Stimulated activated CD4-positive, alpha-beta T cell treated with anti-CD3 and anti-CD28 coated beads, Interleukin-4, amount 100 ng/mL, for 24 hours (primary cell): Measurements from ENCODE around the gene NR1H2.

ENCODE experiments used
- DNase-seq: peaks from one replicate; pipeline ENCODE4 v3.0.0-alpha.2; 2020

NR1H2 gene

DNA sequence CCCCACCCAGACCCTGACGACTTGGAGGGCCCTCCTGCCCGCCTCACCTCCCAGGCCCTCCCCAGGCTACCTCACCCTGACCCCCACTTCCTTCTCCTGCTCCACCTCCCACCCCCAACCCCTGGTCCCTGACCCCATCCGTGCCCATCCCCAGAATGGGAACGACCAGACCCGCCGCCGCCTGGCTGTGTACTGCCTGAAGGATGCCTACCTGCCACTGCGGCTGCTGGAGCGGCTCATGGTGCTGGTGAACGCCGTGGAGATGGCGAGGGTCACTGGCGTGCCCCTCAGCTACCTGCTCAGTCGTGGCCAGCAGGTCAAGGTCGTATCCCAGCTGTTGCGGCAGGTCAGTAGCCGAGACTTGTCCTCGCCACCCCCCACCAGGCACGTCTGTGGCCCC, 30.6 kb downstream of the NR1H2 start:
- no peak for DNase-seq

DNA sequence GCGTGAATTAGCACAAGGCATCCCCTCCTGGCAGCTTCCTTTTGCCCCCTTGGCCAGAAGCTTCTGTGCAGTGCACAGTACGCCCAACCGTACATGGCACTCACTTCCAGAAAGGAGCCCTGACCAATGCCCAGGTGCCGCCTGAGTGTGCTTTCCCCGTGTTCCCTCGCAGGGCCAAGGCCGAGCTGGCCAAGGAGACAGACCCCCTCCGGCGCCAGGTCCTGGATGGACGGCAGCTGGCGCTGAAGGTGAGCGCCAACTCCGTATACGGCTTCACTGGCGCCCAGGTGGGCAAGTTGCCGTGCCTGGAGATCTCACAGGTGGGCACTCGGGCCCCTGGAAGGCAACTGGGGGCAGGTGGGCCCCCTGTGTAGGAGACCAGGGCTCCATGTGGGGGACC, 33.1 kb downstream of the NR1H2 start:
- no peak for DNase-seq

DNA sequence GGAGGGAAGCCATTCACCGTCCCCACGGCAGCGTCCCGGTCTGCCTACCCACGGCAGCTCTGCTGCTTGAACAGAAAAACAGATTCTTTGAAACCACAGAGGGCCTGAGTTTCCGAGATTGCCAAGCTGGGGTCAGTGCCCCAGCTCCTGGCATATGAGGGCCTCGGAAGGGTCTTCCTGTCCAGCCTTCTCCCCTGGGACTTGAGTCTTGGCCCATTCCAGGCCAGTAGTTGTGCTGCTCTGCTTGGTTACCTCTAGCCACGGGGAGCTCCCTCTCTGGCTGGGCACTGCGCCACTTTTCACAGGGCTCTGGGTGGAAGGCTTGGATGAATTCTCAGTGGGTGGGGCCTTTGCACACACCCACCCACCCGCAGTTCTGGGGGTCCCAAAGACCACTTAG, 33.9 kb downstream of the NR1H2 start:
- no peak for DNase-seq

DNA sequence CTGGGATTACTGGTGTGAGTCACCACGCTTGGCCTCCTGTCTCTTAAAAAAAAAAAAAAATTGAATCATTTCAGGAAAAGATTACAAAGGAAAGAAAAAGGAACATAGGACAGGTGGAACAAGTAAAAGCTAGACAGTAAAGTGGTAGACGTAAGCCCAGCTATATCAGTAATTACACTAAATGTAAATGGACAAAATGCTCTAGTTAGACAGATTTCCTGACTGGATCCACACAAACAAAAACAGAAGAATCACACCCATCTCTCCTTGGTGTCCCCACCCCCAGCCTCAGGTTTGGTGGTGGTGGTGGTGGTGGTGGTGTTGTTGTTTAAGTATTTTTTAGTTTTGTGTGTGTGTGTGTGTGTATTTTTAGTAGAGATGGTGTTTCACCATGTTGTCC, 36.2 kb downstream of the NR1H2 start:
- DNase-seq: no peak

DNA sequence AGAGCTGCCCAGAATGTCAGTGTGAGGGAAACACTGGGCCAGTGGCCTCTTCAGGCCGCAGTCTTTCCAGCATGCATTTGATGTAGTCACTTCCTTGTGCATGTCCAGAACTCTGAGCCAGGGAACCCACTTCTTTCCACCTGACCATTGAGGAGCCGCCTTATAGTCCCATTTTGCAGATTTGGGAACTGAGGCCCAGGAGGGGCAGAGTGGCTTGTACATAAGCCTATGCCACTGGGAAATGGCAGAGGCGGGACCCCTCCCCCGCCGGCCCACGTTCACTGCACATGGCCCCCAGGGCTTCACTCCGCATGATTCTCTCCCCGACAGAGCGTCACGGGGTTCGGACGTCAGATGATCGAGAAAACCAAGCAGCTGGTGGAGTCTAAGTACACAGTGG, 36.8 kb downstream of the NR1H2 start:
- no peak for DNase-seq

DNA sequence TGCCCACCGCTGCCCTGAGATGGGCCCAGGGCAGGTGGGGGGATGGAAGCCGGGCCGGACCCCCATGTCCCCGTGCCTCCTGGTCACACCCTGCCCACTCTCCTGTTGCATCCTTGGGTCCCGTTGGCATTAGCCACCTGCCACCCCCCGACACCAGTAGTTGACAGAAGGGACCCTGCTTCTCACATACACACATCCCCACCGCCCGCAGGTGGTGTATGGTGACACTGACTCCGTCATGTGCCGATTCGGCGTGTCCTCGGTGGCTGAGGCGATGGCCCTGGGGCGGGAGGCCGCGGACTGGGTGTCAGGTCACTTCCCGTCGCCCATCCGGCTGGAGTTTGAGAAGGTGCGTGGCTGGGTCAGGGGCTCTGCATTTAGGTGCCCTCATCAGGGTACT, 37.3 kb downstream of the NR1H2 start:
- no peak for DNase-seq

DNA sequence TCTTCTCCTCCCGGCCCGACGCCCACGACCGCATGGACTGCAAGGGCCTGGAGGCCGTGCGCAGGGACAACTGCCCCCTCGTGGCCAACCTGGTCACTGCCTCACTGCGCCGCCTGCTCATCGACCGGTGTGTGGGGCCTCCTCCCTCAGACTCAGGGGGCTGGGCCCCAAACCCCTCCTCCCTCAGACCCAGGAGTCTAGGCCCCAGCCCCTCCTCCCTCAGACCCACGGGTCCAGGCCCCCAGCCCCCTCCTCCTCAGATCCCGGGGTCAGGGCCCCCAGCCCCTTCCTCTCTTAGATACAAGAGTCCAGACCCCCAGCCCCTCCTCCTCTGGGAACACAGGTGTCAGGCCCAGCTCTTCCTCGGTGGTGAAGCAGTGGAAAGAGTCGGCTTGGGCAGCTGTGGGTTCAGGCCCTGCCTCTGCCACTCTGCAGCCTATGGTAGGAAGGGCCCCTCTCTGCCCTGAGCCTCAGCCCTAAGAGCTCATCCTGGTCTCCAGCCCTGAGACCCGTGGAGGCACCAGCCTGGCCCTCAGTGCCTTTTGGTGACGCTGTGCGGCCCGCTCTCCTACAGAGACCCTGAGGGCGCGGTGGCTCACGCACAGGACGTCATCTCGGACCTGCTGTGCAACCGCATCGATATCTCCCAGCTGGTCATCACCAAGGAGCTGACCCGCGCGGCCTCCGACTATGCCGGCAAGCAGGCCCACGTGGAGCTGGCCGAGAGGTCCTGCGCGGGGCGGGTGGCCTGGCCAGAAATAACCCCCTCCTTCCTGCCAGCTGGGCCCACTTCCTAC, 38.8 kb downstream of the NR1H2 start:
- DNase-seq: peak; percentile 75

DNA sequence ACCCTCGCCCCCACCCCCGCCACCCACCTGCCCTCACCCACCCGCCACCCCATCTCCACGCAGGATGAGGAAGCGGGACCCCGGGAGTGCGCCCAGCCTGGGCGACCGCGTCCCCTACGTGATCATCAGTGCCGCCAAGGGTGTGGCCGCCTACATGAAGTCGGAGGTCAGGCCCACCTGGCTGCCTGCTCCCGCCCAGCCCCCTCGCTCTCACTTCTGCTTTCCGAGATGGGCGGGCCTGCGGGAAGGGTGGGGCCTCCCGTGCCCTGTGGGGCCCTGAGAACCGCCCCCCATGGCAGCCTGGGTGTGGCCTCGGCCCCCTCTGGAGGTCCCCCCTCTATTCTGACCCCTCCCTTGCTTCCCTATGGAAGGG, 39.4 kb downstream of the NR1H2 start:
- no peak for DNase-seq

DNA sequence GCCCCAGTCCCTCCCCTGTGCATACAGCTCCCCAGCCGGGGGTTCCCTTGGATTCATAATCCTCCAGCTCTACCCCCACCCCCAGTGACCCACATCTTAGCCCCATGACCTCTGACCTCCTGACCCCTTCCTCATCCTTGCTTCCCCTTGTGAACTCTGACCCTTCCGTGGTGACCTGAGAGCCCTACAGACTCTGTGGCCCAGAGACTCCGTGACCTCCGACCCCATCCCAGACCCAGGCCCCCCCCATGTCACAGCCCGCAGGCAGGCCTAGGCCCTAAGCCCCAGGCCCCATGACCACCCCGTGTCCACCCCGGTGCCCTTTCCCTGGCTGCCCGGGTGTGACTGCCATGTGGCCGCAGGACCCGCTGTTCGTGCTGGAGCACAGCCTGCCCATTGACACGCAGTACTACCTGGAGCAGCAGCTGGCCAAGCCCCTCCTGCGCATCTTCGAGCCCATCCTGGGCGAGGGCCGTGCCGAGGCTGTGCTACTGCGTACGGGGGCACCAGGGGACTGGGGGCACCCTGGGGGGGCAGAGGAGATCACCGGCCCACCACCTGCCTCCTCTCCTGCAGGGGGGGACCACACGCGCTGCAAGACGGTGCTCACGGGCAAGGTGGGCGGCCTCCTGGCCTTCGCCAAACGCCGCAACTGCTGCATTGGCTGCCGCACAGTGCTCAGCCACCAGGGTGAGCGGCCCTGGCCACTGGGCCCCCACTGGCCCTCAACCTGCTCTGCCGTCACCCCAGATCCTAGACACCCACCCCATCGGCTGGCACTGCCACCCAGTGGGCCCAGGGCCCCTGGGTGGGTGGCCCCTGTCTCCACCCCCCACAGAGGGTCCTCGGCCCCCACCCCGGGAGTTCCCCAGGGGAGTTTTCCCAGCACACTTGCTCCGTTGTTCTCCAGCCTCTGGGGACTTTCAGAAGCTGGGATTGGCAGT, 40.0 kb downstream of the NR1H2 start:
- no peak for DNase-seq

DNA sequence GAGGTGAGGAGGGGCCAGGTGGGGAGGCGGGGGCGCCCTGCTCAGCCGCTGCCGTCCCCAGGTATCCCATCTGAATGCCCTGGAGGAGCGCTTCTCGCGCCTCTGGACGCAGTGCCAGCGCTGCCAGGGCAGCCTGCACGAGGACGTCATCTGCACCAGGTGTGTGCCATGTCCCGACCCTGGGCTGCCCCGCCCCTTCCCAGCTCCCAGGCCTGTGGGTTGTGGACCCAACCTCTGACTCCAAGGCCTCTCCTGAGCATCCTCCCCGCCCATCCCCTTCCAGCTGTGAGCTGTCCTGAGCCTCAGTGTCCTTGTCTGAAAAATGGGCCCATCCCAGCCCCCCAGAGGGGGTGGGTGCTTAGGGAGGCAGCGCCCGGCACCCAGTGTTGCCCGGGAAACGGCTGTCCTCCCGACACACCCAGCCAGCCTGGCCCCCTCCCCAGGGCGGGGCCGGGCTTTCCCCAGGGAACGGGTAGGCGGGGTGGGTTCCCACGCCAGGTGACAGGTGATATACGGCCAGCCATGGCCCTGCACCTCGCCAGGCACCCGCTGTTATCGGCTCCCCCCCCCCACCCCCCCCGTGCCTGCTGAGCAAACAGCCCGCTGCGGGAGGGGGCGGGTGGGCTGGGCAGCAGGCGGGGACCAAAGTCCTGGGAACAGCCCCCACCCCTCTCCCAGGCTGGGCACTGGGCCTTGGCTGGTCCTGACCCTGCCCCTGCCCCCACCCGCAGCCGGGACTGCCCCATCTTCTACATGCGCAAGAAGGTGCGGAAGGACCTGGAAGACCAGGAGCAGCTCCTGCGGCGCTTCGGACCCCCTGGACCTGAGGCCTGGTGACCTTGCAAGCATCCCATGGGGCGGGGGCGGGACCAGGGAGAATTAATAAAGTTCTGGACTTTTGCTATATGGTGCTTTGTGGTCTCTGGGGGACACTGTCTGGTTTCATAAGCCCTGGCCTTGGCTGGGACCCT, 41.1 kb downstream of the NR1H2 start:
- DNase-seq: no peak

DNA sequence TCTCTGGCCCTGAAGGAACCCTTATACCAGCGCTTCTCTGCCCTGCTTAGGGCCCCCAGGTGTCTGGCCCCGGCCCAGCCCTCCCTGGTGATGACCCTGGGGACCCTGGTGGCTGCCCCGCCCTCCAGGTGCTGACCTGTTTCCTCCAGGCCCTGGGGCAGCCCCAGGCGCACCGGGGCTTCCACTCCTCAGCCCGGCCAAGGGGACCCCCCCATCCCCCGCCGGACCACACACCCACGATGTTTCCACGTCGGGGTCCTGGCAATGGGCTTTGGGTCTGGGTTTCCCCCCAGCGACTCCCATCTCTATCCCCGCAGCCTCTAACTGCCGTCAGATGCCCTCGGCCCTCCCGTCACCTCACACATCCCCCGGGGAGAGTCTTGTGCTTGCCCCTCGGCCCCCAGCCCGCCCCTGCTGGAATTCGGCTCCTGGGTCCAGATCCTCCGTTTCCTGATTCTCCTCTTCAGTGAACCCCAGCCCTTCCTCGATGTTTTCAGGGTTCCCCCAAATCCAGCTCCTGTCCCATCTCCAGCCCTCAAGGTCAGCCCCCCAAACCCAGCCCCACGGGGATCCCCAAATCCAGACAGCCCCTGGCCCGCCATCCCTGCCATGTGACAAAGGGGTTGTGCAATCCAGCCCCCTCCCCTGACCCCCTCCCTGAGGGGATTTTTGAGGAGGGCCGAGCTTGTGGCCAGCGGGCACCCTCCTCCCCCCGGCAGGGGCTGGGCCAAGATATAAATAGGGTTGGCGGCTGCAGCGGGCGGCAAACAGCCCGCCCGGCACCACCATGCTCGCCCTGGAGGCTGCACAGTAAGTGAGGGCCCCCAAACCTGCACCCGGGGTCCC, 42.1 kb downstream of the NR1H2 start, which contains the start of gene SPIB:
SPIB (plus strand) TSS at position 763 of the 846 bp plus-strand sequence; CDS start at position 788, 25 bp downstream.
- DNase-seq: no peak

DNA sequence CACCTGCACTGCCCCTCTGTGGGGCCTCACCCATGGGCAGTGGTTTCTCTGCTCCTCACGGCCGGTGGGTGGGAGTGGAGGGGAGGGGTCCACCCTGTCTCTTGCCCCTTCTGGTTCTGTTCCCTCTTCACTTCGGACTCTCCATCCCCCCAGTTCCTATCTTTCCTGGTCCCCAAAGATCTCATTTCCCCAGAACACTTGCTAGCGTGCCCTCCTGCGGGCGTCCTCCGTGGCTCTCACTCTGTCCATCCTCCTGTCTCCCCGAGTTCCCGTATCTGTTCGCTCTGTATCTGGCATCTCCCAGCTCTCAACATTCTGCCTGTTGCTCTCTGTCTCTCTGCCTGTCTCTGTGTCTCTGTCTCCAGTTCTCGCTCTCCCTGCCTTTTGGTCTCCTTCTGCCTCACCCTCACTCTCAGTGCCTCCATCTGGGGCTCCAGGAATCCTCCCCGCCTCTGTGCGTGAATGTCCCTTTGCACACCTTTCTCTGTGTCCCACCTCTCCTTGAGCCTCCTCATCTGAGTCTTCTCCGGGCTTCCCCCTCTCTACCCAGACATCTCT, 42.8 kb downstream of the NR1H2 start:
- no peak for DNase-seq

DNA sequence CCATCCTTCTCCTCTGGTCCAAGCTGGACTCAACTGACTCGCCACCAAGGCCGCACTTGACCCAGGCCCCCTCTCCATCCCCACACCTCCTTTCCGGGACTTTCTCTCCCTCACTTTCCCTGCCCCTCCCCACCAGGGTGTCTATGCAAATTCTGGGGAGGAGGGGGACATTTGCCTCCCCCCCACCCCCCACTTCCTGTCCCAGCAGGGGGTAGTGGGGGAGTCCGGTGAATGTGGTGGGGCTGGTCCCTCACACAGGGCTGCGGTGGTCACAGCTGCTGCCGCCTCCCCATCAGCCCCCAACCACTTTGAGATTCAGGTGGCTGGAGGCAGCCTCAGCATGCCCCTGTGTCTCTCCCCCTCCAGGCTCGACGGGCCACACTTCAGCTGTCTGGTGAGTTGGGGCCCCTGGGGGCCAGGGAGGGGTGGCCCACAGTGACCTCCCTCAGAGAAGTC, 43.4 kb downstream of the NR1H2 start:
- DNase-seq: no peak

DNA sequence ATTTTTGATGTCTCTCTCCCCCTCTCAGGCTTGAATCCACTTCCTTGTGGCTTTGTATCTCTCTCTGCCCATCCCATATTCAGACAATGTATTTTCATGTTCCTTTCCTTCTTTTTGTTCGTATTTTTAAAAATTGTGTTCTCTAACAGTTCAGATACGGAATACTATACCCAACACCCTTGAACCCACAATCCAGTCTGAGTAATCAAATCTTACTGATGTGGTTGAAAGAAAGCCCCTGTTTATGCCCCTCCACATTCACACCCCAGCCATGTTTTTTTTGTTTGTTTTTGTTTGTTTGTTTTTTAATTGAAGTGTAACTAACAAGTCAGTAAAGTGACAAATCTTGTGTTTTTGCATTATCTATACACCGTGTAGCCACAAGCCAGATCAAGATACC, 43.9 kb downstream of the NR1H2 start:
- no peak for DNase-seq

DNA sequence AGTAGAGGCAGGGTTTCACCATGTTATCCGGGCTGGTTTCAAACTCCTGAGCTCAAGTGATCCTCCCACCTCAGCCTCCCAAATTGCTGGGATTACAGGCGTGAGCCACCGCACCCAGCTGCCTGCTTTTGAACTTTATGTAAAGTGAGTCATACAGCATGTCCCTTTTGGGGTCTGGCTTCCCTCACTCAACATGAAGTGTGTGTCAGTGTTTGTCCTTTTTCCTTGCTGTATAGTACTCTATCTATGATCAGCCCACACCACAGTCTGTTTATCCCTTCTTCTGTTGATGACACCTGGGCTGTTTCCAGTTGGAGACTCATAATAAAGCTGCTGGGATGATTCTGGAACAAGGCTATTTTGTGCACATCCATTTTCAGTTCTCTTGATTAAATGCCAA, 44.6 kb downstream of the NR1H2 start:
- no peak for DNase-seq

DNA sequence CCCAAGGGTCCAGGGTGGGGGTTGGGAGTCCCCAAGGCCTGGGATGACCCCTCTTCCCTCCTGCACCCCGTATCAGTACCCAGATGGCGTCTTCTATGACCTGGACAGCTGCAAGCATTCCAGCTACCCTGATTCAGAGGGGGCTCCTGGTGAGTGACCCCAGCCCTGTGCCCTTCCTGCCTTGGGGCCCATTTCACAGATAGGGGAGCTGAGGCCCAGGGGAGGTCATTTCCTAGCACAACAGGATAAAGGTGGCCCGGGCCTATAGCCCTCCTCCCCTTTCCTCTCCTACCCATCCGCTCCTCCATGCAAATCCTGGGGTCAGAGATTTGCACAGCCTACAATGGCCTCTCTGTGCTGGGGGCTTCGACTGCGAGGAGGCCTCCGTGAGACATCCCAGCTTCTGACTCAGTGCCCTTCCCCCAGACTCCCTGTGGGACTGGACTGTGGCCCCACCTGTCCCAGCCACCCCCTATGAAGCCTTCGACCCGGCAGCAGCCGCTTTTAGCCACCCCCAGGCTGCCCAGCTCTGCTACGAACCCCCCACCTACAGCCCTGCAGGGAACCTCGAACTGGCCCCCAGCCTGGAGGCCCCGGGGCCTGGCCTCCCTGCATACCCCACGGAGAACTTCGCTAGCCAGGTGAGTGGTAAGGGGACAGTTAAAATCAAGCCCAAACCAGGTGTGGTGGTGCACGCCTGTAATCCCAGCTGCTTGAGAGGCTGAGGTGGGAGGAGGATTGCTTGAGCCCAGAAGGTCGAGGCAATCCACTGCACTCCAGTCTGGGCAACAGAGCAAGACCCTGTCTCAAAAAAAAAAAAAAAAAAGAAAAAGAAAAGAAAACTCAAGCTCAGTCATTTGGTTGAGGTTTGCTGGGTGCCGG, 46.4 kb downstream of the NR1H2 start:
- no peak for DNase-seq

DNA sequence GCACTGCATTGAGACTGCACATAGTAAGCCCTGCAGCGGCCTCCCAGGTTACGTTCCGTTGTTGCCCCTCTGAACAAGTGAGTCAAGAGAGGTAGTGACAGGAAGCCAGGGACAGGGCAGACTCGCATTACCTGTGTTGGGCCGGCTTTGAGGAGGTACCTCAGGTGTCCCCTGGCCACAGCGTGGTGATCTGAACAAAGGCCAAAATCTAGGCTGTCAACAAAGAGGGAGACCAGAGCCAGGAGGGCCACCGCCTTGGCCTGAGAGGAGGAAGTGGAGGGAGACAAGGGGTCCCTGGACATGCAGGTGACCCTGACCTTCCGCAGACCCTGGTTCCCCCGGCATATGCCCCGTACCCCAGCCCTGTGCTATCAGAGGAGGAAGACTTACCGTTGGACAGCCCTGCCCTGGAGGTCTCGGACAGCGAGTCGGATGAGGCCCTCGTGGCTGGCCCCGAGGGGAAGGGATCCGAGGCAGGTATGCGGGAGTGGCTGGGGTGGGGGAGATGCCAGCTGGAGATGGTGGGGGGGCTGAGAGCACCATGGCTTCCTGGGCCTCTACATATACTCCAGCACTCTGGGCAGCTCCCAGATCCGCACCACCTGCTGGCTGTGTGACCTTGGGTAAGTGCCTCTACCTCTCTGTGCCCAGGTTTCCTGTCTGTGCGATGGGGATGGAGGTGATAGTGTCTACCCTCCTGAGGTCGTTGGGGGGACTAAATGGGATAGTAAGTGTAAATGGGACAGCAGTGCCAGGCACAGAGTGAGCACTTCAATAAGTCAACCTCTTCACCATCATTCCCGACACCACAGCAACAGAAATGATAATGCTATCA, 47.2 kb downstream of the NR1H2 start:
- no peak for DNase-seq

DNA sequence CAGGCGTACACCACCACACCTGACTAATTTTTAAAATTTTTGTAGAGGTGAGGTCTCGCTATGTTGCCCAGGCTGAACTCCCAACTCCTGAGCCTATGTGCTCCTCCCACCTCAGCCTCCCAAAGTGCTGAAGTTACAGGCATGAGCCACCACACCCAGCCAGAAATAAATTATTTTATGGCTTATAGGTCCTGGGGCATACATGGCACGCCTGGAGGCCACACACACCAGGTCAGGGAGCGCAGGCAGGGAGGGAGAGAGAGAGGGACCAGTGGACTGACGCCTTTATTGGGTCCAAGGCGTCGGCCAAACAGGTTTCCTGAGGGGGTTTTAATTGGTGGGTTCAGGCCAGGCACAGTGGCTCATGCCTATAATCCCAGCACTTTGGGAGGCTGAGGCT, 49.3 kb downstream of the NR1H2 start:
- no peak for DNase-seq

DNA sequence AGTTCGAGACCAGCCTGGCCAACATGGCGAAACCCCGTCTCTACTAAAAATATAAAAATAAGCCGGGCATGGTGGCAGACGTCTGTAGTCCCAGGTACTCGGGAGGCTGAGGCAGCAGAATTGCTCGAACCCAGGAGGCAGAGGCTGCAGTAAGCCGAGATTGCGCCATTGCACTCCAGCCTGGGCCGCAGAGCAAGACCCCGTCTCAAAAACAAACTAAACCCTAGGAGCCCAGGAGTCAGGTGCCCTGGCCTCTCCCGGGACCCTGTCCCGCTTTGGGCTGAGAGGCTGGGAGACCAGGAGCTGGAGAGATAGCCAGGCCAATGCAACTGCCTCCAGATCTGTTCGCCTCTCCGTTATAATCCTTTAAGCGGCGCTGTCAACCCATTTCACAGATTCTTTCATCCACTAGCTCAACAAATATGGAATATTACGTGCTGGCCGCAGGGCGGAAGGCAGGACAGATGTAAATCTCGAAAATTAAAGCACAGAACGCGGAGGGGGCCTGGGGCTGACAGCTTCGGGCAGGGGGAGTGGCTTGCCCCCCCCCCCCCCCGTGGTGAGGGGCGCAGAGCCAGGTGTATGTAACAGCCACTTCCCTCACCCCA, 51.2 kb downstream of the NR1H2 start:
- no peak for DNase-seq
